ENCODE results near the gene LIG1. TPM values are rescaled to one million over a fixed set of nuclear protein-coding genes. Genes with fewer than 3 reads are reported as not detected.

The LIG1 gene
- total and polyA plus RNA-seq, 2 of the 13 experiments (the other 11 are each of a cell fraction or from before 2014, with no cell fraction given): 20.1 to 64.4 TPM

GRCh38 chr19:48110350-48110966, 59.7 kb downstream of the LIG1 start, which contains the start of gene PLA2G4C (continued):
- TF ChIP-seq MYPOP (CRISPR knock-in tag; IDR thresholded peaks at IDR 0.05) (no peak), TFAP4 (IDR thresholded peaks at IDR 0.05; ENCODE audit: borderline replicate concordance, low read depth) (peak; percentile 44; the same call in 1 of the 2 replicates), SIN3A (IDR thresholded peaks at IDR 0.05; ENCODE audit: borderline replicate concordance, low read depth, low read length) (peak; percentile 79), ARID4A (CRISPR knock-in tag; IDR thresholded peaks at IDR 0.05; ENCODE audit: borderline replicate concordance) (peak; percentile 57; the same call in 1 of the 2 replicates), TOPORS (CRISPR knock-in tag; IDR thresholded peaks at IDR 0.05) (no peak), ARID3A (IDR thresholded peaks at IDR 0.05; ENCODE audit: low read depth, low read length) (no peak), HOXA7 (CRISPR knock-in tag; IDR thresholded peaks at IDR 0.05) (no peak), ZNF264 (CRISPR knock-in tag; IDR thresholded peaks at IDR 0.05) (0 out of 2 replicates have a peak, but pooled peaks have one; percentile 47), SMARCC2 (IDR thresholded peaks at IDR 0.05) (no peak), ZFP36L1 (CRISPR knock-in tag; IDR thresholded peaks at IDR 0.05) (no peak), ZKSCAN8 (CRISPR knock-in tag; IDR thresholded peaks at IDR 0.05; ENCODE audit: borderline replicate concordance) (no peak), CHCHD3 (CRISPR knock-in tag; IDR thresholded peaks at IDR 0.05) (no peak), IRF1 (CRISPR knock-in tag; IDR thresholded peaks at IDR 0.05; ENCODE audit: low read depth) (no peak), MAFF (IDR thresholded peaks at IDR 0.05; ENCODE audit: low read depth, low read length) (no peak), ATF2 (CRISPR knock-in tag; IDR thresholded peaks at IDR 0.05) (peak; percentile 50; the same call in 1 of the 2 replicates), ETV5 (CRISPR knock-in tag; IDR thresholded peaks at IDR 0.05; ENCODE audit: borderline replicate concordance) (peak; percentile 48; the same call in 1 of the 2 replicates), ASH2L (IDR thresholded peaks at IDR 0.05; ENCODE audit: insufficient read length, low read depth, low read length) (peak; percentile 38), ZNF441 (CRISPR knock-in tag; IDR thresholded peaks at IDR 0.05; ENCODE audit: borderline replicate concordance) (peak; percentile 75; the same call in 1 of the 2 replicates), SP5 (CRISPR knock-in tag; IDR thresholded peaks at IDR 0.05; ENCODE audit: borderline replicate concordance, low read depth) (no peak)
